Loucy (cell line): ENCODE data around the gene TCTN3.

Experiments
- H2AFZ ChIP-seq: fragments of 200-600 bp; sonication (generic); 2 replicates; pipeline ENCODE4 v1.6.0; 2016; ENCODE audit warnings: antibody characterized with exemption, mild to moderate bottlenecking, low read length, moderate library complexity
- H3F3A ChIP-seq: fragments of 200-600 bp; 2 replicates; pipeline ENCODE4 v1.6.0; 2016; ENCODE audit warnings: antibody characterized with exemption, low read depth, mild to moderate bottlenecking
- H3K27me3 ChIP-seq: fragments of 200-600 bp; sonication (generic); 2 replicates; pipeline ENCODE4 v1.6.1; 2014; ENCODE audit warnings: low read length, mild to moderate bottlenecking; ENCODE audit not compliant: insufficient read depth, poor library complexity, severe bottlenecking
- H3K36me3 ChIP-seq: fragments of 200-600 bp; sonication (generic); 2 replicates; pipeline ENCODE4 v1.6.1; 2016; ENCODE audit warnings: low read length; ENCODE audit not compliant: insufficient read depth
- H3K4me1 ChIP-seq: fragments of 200-600 bp; sonication (generic); 2 replicates; pipeline ENCODE4 v1.5.1; 2014; ENCODE audit warnings: low read length, mild to moderate bottlenecking; ENCODE audit not compliant: insufficient read depth, poor library complexity, severe bottlenecking
- H3K4me2 ChIP-seq: fragments of 200-600 bp; sonication (generic); 2 replicates; pipeline ENCODE4 v1.6.0; 2014; ENCODE audit warnings: antibody characterized with exemption, low read length, low read depth, mild to moderate bottlenecking; ENCODE audit not compliant: poor library complexity, severe bottlenecking
- H3K4me3 ChIP-seq: fragments of 200-600 bp; sonication (generic); 2 replicates; pipeline ENCODE4 v1.5.1; 2014; ENCODE audit warnings: low read length, mild to moderate bottlenecking, mixed read lengths; ENCODE audit not compliant: poor library complexity, severe bottlenecking
- H3K79me2 ChIP-seq: fragments of 200-600 bp; sonication (generic); 2 replicates; pipeline ENCODE4 v1.6.1; 2014; ENCODE audit warnings: low read length; ENCODE audit not compliant: insufficient read depth
- H3K9ac ChIP-seq: fragments of 200-600 bp; sonication (generic); 2 replicates; pipeline ENCODE4 v1.6.0; 2014; ENCODE audit warnings: mild to moderate bottlenecking, low read depth, low read length, moderate library complexity; ENCODE audit not compliant: poor library complexity, severe bottlenecking
- H3K9me2 ChIP-seq: fragments of 200-600 bp; sonication (generic); replicated peaks from 2 replicates; pipeline ENCODE4 v1.6.1; 2016; ENCODE audit warnings: low read depth, low read length, mixed read lengths
- H3K9me3 ChIP-seq: fragments of 200-600 bp; sonication (generic); 2 replicates; pipeline ENCODE4 v1.6.1; 2014; ENCODE audit warnings: mild to moderate bottlenecking, antibody characterized with exemption, low read length, low read depth; ENCODE audit not compliant: insufficient read depth
- H4K20me1 ChIP-seq: fragments of 200-600 bp; sonication (generic); 2 replicates; pipeline ENCODE4 v1.6.0; 2014; ENCODE audit warnings: antibody characterized with exemption, low read length, mild to moderate bottlenecking; ENCODE audit not compliant: insufficient read depth, poor library complexity, severe bottlenecking
- EZH2phosphoT487 ChIP-seq: fragments of 200-600 bp; IDR thresholded peaks from 2 replicates; pipeline ENCODE4 v1.6.1; 2018; ENCODE audit warnings: antibody characterized with exemption, mild to moderate bottlenecking, moderate library complexity, borderline replicate concordance
- TF ChIP-seq, protein P1 (sequence below): fragments of 200-600 bp; sonication (generic); conservative IDR thresholded peaks from 2 replicates; pipeline ENCODE4 v1.5.1; 2014; ENCODE audit warnings: mild to moderate bottlenecking, antibody characterized with exemption, low read length

TCTN3 gene

GRCh38 chr10:95694665-95695064 lies 938 bp upstream of the TCTN3 start:
- Histone ChIP-seq H3K9me2 (no peaks in the 10 kb centered on the region), H3K79me2 (peaks cover 14% of the 10 kb centered on the region), H3K9ac (peak overlapping the region; percentile 46), H3K4me1 (peaks cover 26% of the 10 kb centered on the region), H3K9me3 (no peaks in the 10 kb centered on the region), H3K4me3 (peak overlapping the region; percentile 69), H3F3A (no peaks in the 10 kb centered on the region), H3K27me3 (peaks cover 5% of the 10 kb centered on the region), H3K4me2 (peak overlapping the region; percentile 80), H3K36me3 (no peaks in the 10 kb centered on the region), H2AFZ (peak overlapping the region; percentile 92), H4K20me1 (no peaks in the 10 kb centered on the region)
- TF ChIP-seq, protein P1, sequence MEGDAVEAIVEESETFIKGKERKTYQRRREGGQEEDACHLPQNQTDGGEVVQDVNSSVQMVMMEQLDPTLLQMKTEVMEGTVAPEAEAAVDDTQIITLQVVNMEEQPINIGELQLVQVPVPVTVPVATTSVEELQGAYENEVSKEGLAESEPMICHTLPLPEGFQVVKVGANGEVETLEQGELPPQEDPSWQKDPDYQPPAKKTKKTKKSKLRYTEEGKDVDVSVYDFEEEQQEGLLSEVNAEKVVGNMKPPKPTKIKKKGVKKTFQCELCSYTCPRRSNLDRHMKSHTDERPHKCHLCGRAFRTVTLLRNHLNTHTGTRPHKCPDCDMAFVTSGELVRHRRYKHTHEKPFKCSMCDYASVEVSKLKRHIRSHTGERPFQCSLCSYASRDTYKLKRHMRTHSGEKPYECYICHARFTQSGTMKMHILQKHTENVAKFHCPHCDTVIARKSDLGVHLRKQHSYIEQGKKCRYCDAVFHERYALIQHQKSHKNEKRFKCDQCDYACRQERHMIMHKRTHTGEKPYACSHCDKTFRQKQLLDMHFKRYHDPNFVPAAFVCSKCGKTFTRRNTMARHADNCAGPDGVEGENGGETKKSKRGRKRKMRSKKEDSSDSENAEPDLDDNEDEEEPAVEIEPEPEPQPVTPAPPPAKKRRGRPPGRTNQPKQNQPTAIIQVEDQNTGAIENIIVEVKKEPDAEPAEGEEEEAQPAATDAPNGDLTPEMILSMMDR: no peak

DNA sequence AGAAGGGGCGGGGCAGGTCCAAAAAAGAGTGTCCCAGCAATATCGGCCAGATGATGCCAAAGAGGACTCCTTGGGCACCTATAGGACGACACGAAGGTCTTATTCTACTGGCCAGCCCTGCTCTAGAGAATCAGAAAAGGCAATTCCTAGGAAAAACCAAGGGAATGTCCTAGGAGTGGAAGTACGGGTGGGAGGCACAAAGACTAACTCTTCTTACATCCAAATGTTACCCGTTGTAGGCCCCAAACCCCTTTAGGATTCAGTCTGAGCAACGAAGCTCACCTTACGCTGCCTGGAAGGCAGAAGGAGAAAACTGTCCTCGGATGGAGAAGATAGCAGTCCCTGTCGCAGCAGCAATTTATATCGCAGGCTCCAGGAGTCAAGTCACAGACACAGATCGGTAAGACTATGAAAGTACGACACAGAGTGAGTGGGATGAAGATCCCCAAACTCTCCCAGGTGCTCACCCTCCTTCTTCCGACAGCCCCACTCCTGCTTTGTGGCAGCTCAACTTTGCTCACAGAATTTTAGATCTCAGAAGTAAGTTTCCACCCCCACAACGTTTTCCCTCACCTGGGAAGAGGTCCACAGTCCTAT lies 558 bp downstream of the TCTN3 start:
- no peaks in the 10 kb centered on the region for H3K9me3 ChIP-seq
- H4K20me1 ChIP-seq: peaks cover 3% of the 10 kb centered on the region
- H2AFZ ChIP-seq: peak overlapping the region; percentile 92
- no peak for TF ChIP-seq EZH2phosphoT487
- TF ChIP-seq, protein P1: no peak
- H3K79me2 ChIP-seq: peaks cover 14% of the 10 kb centered on the region
- peak overlapping the region; percentile 97 for H3K4me3 ChIP-seq
- H3F3A ChIP-seq: no peaks in the 10 kb centered on the region
- no peaks in the 10 kb centered on the region for H3K9me2 ChIP-seq
- peaks cover 26% of the 10 kb centered on the region for H3K4me1 ChIP-seq
- H3K36me3 ChIP-seq: no peaks in the 10 kb centered on the region
- peak overlapping the region; percentile 78 for H3K9ac ChIP-seq
- no peaks in the 10 kb centered on the region for H3K27me3 ChIP-seq
- H3K4me2 ChIP-seq: peak overlapping the region; percentile 92

DNA sequence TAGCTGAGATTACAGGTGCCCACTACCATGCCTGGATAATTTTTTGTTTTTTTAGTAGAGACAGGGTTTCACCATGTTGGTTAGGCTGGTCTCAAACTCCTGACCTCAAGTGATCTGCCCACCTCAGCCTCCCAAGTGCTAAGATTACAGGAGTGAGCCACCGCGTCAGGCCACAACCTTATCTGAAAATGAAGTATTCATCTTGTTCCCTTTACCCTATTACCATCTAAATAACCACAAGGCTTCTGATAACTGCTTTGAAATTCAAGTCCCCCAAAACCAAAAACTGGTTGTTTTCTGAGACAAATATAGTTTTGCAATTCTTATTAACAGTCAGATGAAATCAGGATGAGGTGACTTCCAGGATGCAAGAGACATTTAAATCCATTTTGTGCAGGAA lies 2.4 kb downstream of the TCTN3 start:
- H3K36me3 ChIP-seq: peaks cover 12% of the 10 kb centered on the region; the same call in 1 of the 2 replicates

More for the DNA sequence above, 2.4 kb downstream of the TCTN3 start:
- H2AFZ ChIP-seq: no peak overlapping the region
- no peaks in the 10 kb centered on the region for H3F3A ChIP-seq
- no peaks in the 10 kb centered on the region for H3K27me3 ChIP-seq
- peaks cover 14% of the 10 kb centered on the region for H3K79me2 ChIP-seq
- peak overlapping the region; percentile 92 for H3K4me2 ChIP-seq
- H3K4me3 ChIP-seq: peak overlapping the region; percentile 18
- H3K9ac ChIP-seq: no peak overlapping the region
- TF ChIP-seq EZH2phosphoT487: no peak
- TF ChIP-seq, protein P1: no peak
- H3K9me2 ChIP-seq: no peaks in the 10 kb centered on the region
- H4K20me1 ChIP-seq: peaks cover 3% of the 10 kb centered on the region
- H3K4me1 ChIP-seq: peaks cover 26% of the 10 kb centered on the region
- no peaks in the 10 kb centered on the region for H3K9me3 ChIP-seq
